ENCODE data around the gene TTC39B. TPM values are rescaled to one million over a fixed set of nuclear protein-coding genes. Genes with fewer than 3 reads are reported as not detected.

TTC39B gene
- total RNA-seq, 4 donors from 2014 or later: 37.2 to 55.3 (median 45.6) TPM

- Histone ChIP-seq H3K27ac (no peak overlapping the region), H3K9me3 (no peaks in the 10 kb centered on the region), H3K27me3 (no peaks in the 10 kb centered on the region), H3K4me3 (no peak overlapping the region), H3K36me3 (no peaks in the 10 kb centered on the region), H3K4me1 (peaks cover 30% of the 10 kb centered on the region)
- 64% methylated on average over 1 of the region's 1 CpG for WGBS
- DNase-seq (ENCODE audit: low spot score in 2 of 2): no peak
- TF ChIP-seq EP300 (IDR thresholded peaks at IDR 0.05) (no peak), POLR2A (IDR thresholded peaks at IDR 0.05) (no peak), CTCF (IDR thresholded peaks at IDR 0.05) (no peak), POLR2AphosphoS5 (IDR thresholded peaks at IDR 0.05) (no peak)
These were observed 6.8 kb downstream of the TTC39B start for GRCh38 chr9:15300218-15300617.

- Histone ChIP-seq H3K36me3 (no peaks in the 10 kb centered on the region), H3K27me3 (no peaks in the 10 kb centered on the region), H3K4me1 (peaks cover 31% of the 10 kb centered on the region), H3K27ac (no peak overlapping the region), H3K9me3 (no peaks in the 10 kb centered on the region), H3K4me3 (no peak overlapping the region)
- 85% methylated on average over 6 of the region's 6 CpGs for WGBS
- TF ChIP-seq POLR2A (IDR thresholded peaks at IDR 0.05): no peak
- TF ChIP-seq EP300 (IDR thresholded peaks at IDR 0.05): no peak
- no peak for TF ChIP-seq CTCF (IDR thresholded peaks at IDR 0.05)
- no peak for TF ChIP-seq POLR2AphosphoS5 (IDR thresholded peaks at IDR 0.05)
- no peak for DNase-seq (ENCODE audit: low spot score in 2 of 2)
These were observed 7.6 kb downstream of the TTC39B start for GRCh38 chr9:15299374-15299939.

- H3K36me3 ChIP-seq: no peaks in the 10 kb centered on the region
- no peak overlapping the region for H3K4me3 ChIP-seq
- H3K9me3 ChIP-seq: no peaks in the 10 kb centered on the region
- no peak for DNase-seq (ENCODE audit: low spot score in 2 of 2)
- 91% methylated on average over 3 of the region's 3 CpGs for WGBS
- peaks cover 42% of the 10 kb centered on the region for H3K4me1 ChIP-seq
- H3K27ac ChIP-seq: no peak overlapping the region
- no peak for TF ChIP-seq CTCF (IDR thresholded peaks at IDR 0.05)
- no peak for TF ChIP-seq POLR2AphosphoS5 (IDR thresholded peaks at IDR 0.05)
- no peak for TF ChIP-seq POLR2A (IDR thresholded peaks at IDR 0.05)
- no peak for TF ChIP-seq EP300 (IDR thresholded peaks at IDR 0.05)
- H3K27me3 ChIP-seq: no peaks in the 10 kb centered on the region
These were observed 8.7 kb downstream of the TTC39B start for GRCh38 chr9:15298362-15298761.

GRCh38 chr9:15295761-15296405 lies 11.1 kb downstream of the TTC39B start:
- 8% methylated on average over 4 of the region's 4 CpGs for WGBS
- Histone ChIP-seq H3K36me3 (no peaks in the 10 kb centered on the region), H3K9me3 (no peaks in the 10 kb centered on the region), H3K4me3 (peak overlapping the region; percentile 47), H3K4me1 (peaks cover 45% of the 10 kb centered on the region), H3K27me3 (no peaks in the 10 kb centered on the region), H3K27ac (peak overlapping the region; percentile 80)
- no peak for DNase-seq (ENCODE audit: low spot score in 2 of 2)
- no peak for TF ChIP-seq CTCF (IDR thresholded peaks at IDR 0.05)
- no peak for TF ChIP-seq POLR2AphosphoS5 (IDR thresholded peaks at IDR 0.05)
- no peak for TF ChIP-seq EP300 (IDR thresholded peaks at IDR 0.05)
- no peak for TF ChIP-seq POLR2A (IDR thresholded peaks at IDR 0.05)

- H3K27ac ChIP-seq: peak overlapping the region; percentile 80
- no peak for DNase-seq (ENCODE audit: low spot score in 2 of 2)
- 85% methylated on average over 4 of the region's 4 CpGs for WGBS
- no peak for TF ChIP-seq EP300 (IDR thresholded peaks at IDR 0.05)
- TF ChIP-seq POLR2A (IDR thresholded peaks at IDR 0.05): no peak
- no peaks in the 10 kb centered on the region for H3K36me3 ChIP-seq
- H3K9me3 ChIP-seq: no peaks in the 10 kb centered on the region
- H3K27me3 ChIP-seq: no peaks in the 10 kb centered on the region
- peaks cover 40% of the 10 kb centered on the region for H3K4me1 ChIP-seq
- no peak overlapping the region for H3K4me3 ChIP-seq
These were observed 12.4 kb downstream of the TTC39B start for GRCh38 chr9:15294604-15295003.
